ENCODE results near the gene EIF2B4.

DNA sequence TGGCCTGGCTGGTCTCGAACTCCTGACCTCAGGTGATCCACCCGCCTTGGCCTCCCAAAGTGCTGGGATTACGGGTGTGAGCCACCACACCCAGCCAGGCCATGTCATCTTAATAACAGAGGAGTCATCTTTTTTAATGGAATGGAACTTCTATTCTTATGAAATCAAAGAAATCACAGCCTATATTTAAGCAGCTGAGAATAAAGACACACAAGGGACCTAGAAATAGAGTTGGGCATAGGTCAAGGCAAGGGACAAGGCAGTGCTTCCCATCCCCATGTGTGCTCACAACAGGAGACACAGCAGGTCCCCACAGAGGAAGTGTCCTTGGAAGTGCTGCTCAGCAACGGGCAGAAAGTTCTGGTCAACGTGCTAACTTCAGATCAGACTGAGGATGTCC, 3.4 kb upstream of the EIF2B4 start:
- TF ChIP-seq CTCF (IDR thresholded peaks at IDR 0.05) (no peak), POLR2A (IDR thresholded peaks at IDR 0.05) (no peak), POLR2AphosphoS5 (IDR thresholded peaks at IDR 0.05) (no peak), EP300 (IDR thresholded peaks at IDR 0.05; ENCODE audit: low read depth) (no peak)

All from transverse colon (tissue), 4 donors.